CD4-positive, alpha-beta T cell treated with Interleukin-15 for 1 hour (primary cell): ENCODE data around the gene ZMYM1.
"Not testable (repeated sequence)": the region's sequence is repeated elsewhere in the genome, so short reads cannot be mapped to it uniquely, and the experiment has no call there.

Source experiments
- DNase-seq: peaks from one replicate; pipeline ENCODE4 v3.0.0-alpha.2; 2020

The ZMYM1 gene

GRCh38 chr1:35079003-35079930 is at the start of gene ZMYM1:
Gene ZMYM1 (plus strand): TSS chr1:35079385. CDS start chr1:35093988, 14,603 bp downstream.
- DNase-seq, result peak; percentile 81

- no peak for DNase-seq
Measured at GRCh38 chr1:35029761-35030160, 49.4 kb upstream of the ZMYM1 start.

DNA sequence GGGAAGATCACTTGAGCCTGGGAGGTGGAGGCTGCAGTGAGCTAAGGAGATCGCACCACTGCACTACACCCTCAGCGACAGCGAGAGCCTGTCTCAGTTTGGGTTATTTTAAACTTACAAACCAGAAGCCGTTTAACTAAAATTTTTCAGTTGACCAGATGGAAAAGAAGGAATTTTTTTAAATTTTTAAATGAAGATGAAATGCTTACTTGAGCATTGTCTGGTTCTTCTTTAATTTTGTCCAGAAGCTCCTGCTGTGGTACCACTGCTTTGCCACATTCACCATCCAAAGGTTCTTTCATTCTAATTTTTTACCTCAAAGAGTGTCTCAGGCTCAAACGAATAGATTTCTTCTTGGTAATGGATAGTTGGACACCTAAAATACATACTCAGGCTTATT is 48.8 kb upstream of the ZMYM1 start:
- DNase-seq, result no peak

GRCh38 chr1:35030756-35031446 is 48.3 kb upstream of the ZMYM1 start:
- DNase-seq, result peak; percentile 26

DNA sequence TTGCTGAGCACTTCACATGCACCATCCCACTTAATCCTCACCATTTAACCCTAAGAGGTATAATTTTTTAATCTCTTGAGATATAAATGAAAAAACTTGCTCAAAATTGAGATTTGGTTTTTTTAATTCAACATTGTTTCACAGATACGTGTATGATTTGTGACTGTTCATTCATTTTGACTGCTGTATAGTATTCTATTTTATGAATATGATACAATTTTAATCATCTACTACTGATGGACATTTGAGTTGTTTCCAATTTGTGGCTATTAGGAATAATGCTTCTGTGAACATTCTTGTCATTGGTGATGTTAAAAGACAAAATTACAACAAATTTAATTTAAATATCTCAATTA is 46.8 kb upstream of the ZMYM1 start:
- no peak for DNase-seq

- no peak for DNase-seq
Measured at GRCh38 chr1:35033346-35033745, 45.8 kb upstream of the ZMYM1 start.

DNA sequence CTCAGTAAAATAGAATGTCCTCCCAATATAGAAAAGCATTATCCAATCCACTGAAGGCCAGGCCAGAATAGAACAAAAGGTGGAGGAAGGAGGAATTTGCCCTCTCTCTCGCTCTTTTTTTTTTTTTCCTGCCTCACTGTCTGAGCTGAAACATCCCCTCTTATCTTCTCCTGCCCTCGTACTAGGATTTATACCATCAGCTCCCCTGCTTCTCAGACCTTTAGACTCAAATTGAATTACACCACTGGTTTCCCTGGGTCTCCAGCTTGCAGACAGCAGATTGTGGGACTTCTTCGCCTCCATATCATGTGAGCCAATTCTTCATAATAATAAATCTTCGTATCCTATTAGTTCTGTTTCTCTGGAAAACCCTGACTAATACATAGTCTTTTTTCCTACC is 42.6 kb upstream of the ZMYM1 start:
- no peak for DNase-seq

- no peak for DNase-seq
Measured at GRCh38 chr1:35037206-35037605, 42.0 kb upstream of the ZMYM1 start.

- DNase-seq, result no peak
Measured at GRCh38 chr1:35038723-35039122, 40.5 kb upstream of the ZMYM1 start.

GRCh38 chr1:35043498-35043897 is 35.7 kb upstream of the ZMYM1 start:
- no peak for DNase-seq

- no peak for DNase-seq
Measured at GRCh38 chr1:35044431-35044830, 34.8 kb upstream of the ZMYM1 start.

GRCh38 chr1:35046730-35047129 is 32.5 kb upstream of the ZMYM1 start:
- no peak for DNase-seq

GRCh38 chr1:35047188-35047858 is 31.9 kb upstream of the ZMYM1 start:
- DNase-seq, result no peak

DNA sequence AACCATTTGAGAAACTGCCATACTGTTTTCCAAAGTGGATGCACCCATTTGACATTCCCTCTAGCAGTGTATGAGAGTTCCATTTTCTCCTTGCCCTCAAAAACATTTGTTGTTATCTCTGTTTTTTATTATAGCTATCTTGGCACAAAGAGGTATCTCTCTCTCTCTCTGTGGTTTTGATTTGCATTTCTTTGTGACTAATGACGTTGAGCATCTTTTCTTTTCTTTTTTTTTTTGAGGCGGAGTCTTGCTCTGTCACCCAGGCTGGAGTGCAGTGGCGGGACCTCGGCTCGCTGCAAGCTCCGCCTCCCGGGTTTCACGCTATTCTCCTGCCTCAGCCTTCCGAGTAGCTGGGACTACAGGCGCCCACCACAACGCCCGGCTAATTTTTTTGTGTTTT is 30.1 kb upstream of the ZMYM1 start:
- DNase-seq, result no peak

GRCh38 chr1:35053433-35053832 is 25.8 kb upstream of the ZMYM1 start:
- no peak for DNase-seq

- not testable (repeated sequence) for DNase-seq
Measured at GRCh38 chr1:35054282-35054681, 24.9 kb upstream of the ZMYM1 start.

- not testable (repeated sequence) for DNase-seq
Measured at GRCh38 chr1:35058321-35058720, 20.9 kb upstream of the ZMYM1 start.

DNA sequence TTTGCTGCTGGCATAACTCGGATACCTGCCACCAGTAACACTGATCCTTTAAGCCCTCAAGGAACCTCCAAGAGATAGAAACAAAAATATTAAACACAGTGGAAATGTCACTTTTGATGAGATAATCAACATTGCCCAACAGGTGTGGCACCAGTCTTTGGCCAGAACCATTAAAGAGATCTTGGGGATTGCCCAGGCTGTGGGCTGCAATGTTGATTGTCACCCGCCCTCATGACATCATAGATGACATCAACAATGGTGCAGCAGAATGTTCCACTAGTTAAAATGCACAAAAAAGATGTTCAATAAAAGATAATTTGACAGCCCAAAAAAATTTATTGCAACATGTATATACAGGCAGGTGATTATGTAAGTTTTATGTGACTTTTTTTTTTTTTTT is 20.2 kb upstream of the ZMYM1 start:
- no peak for DNase-seq

DNA sequence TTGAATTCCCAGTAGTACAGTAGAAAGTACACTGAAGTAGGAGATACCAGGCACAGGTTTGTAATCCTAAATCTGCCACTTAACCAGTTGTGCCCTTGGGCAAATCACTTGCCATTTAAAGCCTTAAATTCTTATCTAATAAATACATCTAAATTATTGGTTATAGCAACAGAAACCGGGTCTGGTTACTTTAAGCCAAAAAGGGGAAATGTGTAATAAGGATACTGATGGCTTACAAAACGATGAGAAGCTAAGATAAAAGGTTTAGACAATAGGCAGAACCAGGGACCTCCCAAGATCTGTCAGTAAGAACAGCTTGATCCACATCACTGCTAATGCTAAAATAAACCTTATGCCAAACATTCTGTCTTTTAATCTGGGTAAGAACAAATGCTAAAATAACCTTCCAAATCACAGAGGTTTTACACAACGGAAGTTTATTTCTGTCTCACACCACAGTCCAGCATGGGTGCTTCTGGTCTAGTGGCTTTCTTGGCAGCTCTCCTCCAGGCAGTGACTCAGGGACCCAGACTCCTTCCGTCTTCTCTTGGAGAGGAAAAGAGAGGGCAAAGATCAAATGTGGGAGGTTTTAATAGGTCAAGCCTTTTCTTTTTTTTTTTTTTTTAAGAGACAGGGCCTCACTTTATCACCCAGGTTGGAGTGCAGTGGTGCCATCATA is 16.5 kb upstream of the ZMYM1 start:
- no peak for DNase-seq

- DNase-seq, result no peak
Measured at GRCh38 chr1:35064265-35064664, 14.9 kb upstream of the ZMYM1 start.

DNA sequence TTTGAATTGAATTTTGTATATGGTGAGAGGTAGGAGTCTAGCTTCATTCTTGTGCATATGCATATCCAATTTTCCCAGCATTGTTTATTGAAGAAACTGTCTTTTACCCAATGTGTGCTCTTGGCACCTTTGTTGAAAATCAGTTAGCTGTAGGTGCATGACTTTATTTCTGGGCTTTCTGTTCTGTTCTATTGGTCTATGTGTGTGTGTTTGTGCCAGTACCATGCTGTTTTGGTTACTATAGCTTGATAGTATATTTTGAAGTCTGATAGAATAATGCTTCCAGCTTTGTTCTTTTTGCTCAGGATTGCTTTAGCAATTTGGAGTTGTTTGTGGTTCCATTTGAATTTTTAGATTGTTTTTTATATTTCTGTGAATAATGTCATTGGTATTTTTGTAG is 9.4 kb upstream of the ZMYM1 start:
- no peak for DNase-seq

GRCh38 chr1:35073265-35073811 is 5.8 kb upstream of the ZMYM1 start:
- no peak for DNase-seq

DNA sequence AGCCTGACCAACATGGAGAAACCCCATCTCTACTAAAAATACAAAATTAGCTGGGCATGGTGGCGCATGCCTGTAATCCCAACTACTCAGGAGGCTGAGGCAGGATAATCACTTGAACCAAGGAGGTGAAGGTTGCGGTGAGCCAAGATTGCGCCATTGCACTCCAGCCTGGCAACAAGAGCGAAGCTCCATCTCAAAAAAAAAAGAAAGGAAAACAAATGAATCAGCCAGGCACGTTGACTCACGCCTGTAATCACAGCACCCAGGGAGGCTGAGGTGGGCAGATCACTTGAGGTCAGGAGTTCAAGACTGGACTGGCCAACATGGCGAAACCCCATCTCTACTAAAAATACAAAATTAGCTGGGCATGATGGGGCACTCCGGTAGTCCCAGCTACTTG is 2.8 kb upstream of the ZMYM1 start:
- DNase-seq, result not testable (repeated sequence)
